ENCODE data around the gene KLRG1.

The KLRG1 gene

GRCh38 chr12:9043766-9044165 lies 54.4 kb downstream of the KLRG1 start:
- no peak for DNase-seq

GRCh38 chr12:9047105-9047504 lies 57.8 kb downstream of the KLRG1 start:
- DNase-seq: no peak

GRCh38 chr12:9048930-9049329 lies 59.6 kb downstream of the KLRG1 start:
- no peak for DNase-seq

- DNase-seq: peak in 1 of 2 donors; percentile 21
Observed at GRCh38 chr12:9049520-9050133, 60.3 kb downstream of the KLRG1 start.

GRCh38 chr12:9050521-9051157 lies 61.3 kb downstream of the KLRG1 start:
- no peak for DNase-seq

- DNase-seq: no peak
Observed at GRCh38 chr12:9051158-9051550, 61.8 kb downstream of the KLRG1 start.

GRCh38 chr12:9052610-9053009 lies 63.3 kb downstream of the KLRG1 start:
- DNase-seq: no peak

Measured in hippocampal formation (tissue), 2 donors.